Mesendoderm (in vitro differentiated cells): ENCODE data around the gene STK17A.
"Not testable (repeated sequence)": the region's sequence is repeated elsewhere in the genome, so short reads cannot be mapped to it uniquely, and the experiment has no call there.

ENCODE experiments used
- DNase-seq: peaks from one replicate; pipeline ENCODE4 v3.0.0; 2013
- H2AK5ac ChIP-seq: 2 replicates; pipeline ENCODE4 v1.6.1; 2013; ENCODE audit warnings: low read length, inconsistent platforms
- H2BK120ac ChIP-seq: 2 replicates; pipeline ENCODE4 v1.6.1; 2013; ENCODE audit warnings: low read depth, mild to moderate bottlenecking, low read length, moderate library complexity, mixed read lengths
- H2BK15ac ChIP-seq: replicated peaks from 2 replicates; pipeline ENCODE4 v1.6.1; 2013; ENCODE audit warnings: low read depth, mild to moderate bottlenecking, moderate library complexity
- H2BK5ac ChIP-seq: 2 replicates; pipeline ENCODE4 v1.6.1; 2013; ENCODE audit warnings: low read length, inconsistent platforms
- H3K18ac ChIP-seq: 2 replicates; pipeline ENCODE4 v1.6.1; 2013; ENCODE audit warnings: mild to moderate bottlenecking, low read length, mixed read lengths
- H3K23ac ChIP-seq: one replicate; pipeline ENCODE4 v1.6.1; 2013; ENCODE audit warnings: low read length
- H3K27ac ChIP-seq: 2 replicates; pipeline ENCODE4 v1.5.1; 2013; ENCODE audit warnings: low read depth, mild to moderate bottlenecking, inconsistent platforms, low read length, moderate library complexity
- H3K27me3 ChIP-seq: 2 replicates; pipeline ENCODE4 v1.6.1; 2013; ENCODE audit warnings: low read length, control low read depth, mild to moderate bottlenecking, inconsistent platforms; ENCODE audit not compliant: insufficient read depth, poor library complexity
- H3K36me3 ChIP-seq: 2 replicates; pipeline ENCODE4 v1.6.1; 2013; ENCODE audit warnings: low read length, inconsistent platforms; ENCODE audit not compliant: control insufficient read depth, insufficient read depth
- H3K4ac ChIP-seq: one replicate; pipeline ENCODE4 v1.6.1; 2013; ENCODE audit warnings: low read depth, mild to moderate bottlenecking, low read length, moderate library complexity
- H3K4me1 ChIP-seq: 2 replicates; pipeline ENCODE4 v1.6.1; 2013; ENCODE audit warnings: low read depth, low read length, inconsistent platforms; ENCODE audit not compliant: control insufficient read depth
- H3K4me2 ChIP-seq: 2 replicates; pipeline ENCODE4 v1.6.1; 2013; ENCODE audit warnings: low read length
- H3K4me3 ChIP-seq: 2 replicates; pipeline ENCODE4 v1.5.1; 2013; ENCODE audit warnings: mild to moderate bottlenecking, low read length
- H3K56ac ChIP-seq: one replicate; pipeline ENCODE4 v1.6.1; 2013; ENCODE audit warnings: low read length
- H3K79me1 ChIP-seq: 2 replicates; pipeline ENCODE4 v1.6.1; 2013; ENCODE audit warnings: low read length, inconsistent platforms
- H3K79me2 ChIP-seq: 2 replicates; pipeline ENCODE4 v1.6.1; 2013; ENCODE audit warnings: mild to moderate bottlenecking, low read length; ENCODE audit not compliant: control insufficient read depth, insufficient read depth
- H3K9ac ChIP-seq: 2 replicates; pipeline ENCODE4 v1.6.1; 2013; ENCODE audit warnings: low read length, inconsistent platforms
- H4K5ac ChIP-seq: one replicate; pipeline ENCODE4 v1.6.1; 2013; ENCODE audit warnings: low read length
- H4K8ac ChIP-seq: one replicate; pipeline ENCODE4 v1.6.1; 2013; ENCODE audit warnings: low read depth, mild to moderate bottlenecking, control low read depth, low read length, moderate library complexity
- WGBS: extraction: QIAGEN DNeasy Blood & Tissue Kit; methylation state at CpG from one replicate; pipeline ENCODE4 v1.1.7; 2013; ENCODE audit warnings: low lambda C conversion rate, missing lambda C conversion rate; ENCODE audit not compliant: insufficient coverage; ENCODE audit errors: extremely low coverage; 5-methylcytosine and 5-hydroxymethylcytosine counted together

STK17A gene

GRCh38 chr7:43570688-43571365 is 12.1 kb upstream of the STK17A start:
- Histone ChIP-seq H3K9ac (no peak overlapping the region), H2AK5ac (no peak overlapping the region), H2BK120ac (no peak overlapping the region), H3K27ac (no peak overlapping the region), H3K56ac (no peak overlapping the region), H3K4ac (no peak overlapping the region), H3K4me2 (no peak overlapping the region), H3K4me3 (no peak overlapping the region), H3K36me3 (no peaks in the 10 kb centered on the region), H4K5ac (no peak overlapping the region), H3K79me1 (no peaks in the 10 kb centered on the region), H3K18ac (no peak overlapping the region), H3K4me1 (no peaks in the 10 kb centered on the region), H4K8ac (no peak overlapping the region), H3K79me2 (no peaks in the 10 kb centered on the region), H2BK15ac (no peak overlapping the region), H3K23ac (no peak overlapping the region), H3K27me3 (no peaks in the 10 kb centered on the region), H2BK5ac (no peak overlapping the region)
- no peak for DNase-seq
- WGBS = no CpG with 5 or more reads among the region's 4 CpGs

DNA sequence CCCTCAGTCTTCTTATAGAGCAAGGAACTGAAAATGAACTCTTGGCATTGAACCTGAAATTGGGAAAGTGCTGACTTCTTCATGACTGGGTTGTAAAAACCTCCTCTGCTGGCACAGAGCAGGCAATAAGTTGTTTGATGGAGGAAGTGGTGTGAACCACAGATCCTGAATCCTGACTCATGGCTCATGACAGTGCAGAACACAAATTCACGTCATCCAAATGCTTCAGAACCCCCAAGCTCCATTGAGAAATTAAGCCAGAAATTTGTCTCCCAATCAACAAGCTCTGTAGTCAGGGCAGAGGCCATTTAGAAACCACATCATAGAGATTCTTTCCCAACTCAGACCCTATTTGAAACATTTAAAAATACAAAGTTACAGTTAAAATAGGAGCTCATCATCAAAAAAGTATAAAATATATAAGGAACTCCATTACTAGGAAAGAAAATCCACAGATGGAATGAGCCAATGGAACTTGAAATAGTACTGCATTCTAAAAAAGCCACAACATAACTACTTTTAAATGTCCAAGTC is 10.3 kb upstream of the STK17A start:
- no peak overlapping the region for H3K18ac ChIP-seq
- H3K4me3 ChIP-seq = no peak overlapping the region
- H3K27ac ChIP-seq = no peak overlapping the region
- no peak overlapping the region for H4K8ac ChIP-seq
- H3K36me3 ChIP-seq = no peaks in the 10 kb centered on the region
- H4K5ac ChIP-seq = no peak overlapping the region
- no peaks in the 10 kb centered on the region for H3K79me2 ChIP-seq
- no peak overlapping the region for H3K4me2 ChIP-seq
- H2AK5ac ChIP-seq = no peak overlapping the region
- H3K23ac ChIP-seq = no peak overlapping the region
- DNase-seq = peak; percentile 20
- H3K9ac ChIP-seq = no peak overlapping the region
- WGBS = no CpG with 5 or more reads among the region's 1 CpG
- H3K79me1 ChIP-seq = no peaks in the 10 kb centered on the region
- H3K56ac ChIP-seq = no peak overlapping the region
- H2BK15ac ChIP-seq = no peak overlapping the region
- H3K27me3 ChIP-seq = no peaks in the 10 kb centered on the region
- H2BK5ac ChIP-seq = no peak overlapping the region
- no peak overlapping the region for H2BK120ac ChIP-seq
- H3K4ac ChIP-seq = no peak overlapping the region
- H3K4me1 ChIP-seq = no peaks in the 10 kb centered on the region

GRCh38 chr7:43573832-43574231 is 9.1 kb upstream of the STK17A start:
- H3K18ac ChIP-seq, DNase-seq, H2BK120ac ChIP-seq, H3K27ac ChIP-seq, H3K4me1 ChIP-seq, H3K9ac ChIP-seq, H4K5ac ChIP-seq, H3K56ac ChIP-seq, H3K36me3 ChIP-seq, H3K79me2 ChIP-seq, H2BK5ac ChIP-seq, H3K4me2 ChIP-seq, H3K4me3 ChIP-seq, H2AK5ac ChIP-seq, H4K8ac ChIP-seq, H3K79me1 ChIP-seq, H2BK15ac ChIP-seq, H3K23ac ChIP-seq, H3K27me3 ChIP-seq, H3K4ac ChIP-seq: not testable (repeated sequence)
- WGBS = 100% methylated on average over 1 of the region's 2 CpGs

DNA sequence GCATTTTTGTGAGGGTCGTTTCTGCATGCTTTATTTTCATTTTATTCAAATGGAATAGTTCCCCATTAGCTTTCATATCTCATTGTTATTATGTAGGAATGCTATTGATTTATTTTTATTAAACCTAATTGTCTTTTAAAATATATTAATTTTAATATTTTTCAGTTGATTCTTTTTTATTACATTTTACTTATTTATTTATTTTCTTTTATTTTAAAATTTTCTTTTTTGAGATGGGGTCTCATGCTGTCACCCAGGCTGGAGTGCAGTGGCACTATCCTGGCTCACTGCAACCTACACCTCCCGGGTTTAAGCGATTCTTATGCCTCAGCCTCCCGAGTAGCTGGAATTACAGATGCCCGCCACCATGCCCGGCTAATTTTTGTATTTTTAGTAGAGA is 7.4 kb upstream of the STK17A start:
- Histone ChIP-seq H3K27ac (no peak overlapping the region), H3K9ac (no peak overlapping the region), H3K56ac (no peak overlapping the region), H3K36me3 (no peaks in the 10 kb centered on the region), H2BK5ac (no peak overlapping the region), H3K4me1 (no peaks in the 10 kb centered on the region), H3K4me3 (no peak overlapping the region), H3K79me2 (no peaks in the 10 kb centered on the region), H3K27me3 (no peaks in the 10 kb centered on the region), H4K5ac (no peak overlapping the region), H3K79me1 (no peaks in the 10 kb centered on the region), H2BK120ac (no peak overlapping the region), H2AK5ac (no peak overlapping the region), H3K4me2 (no peak overlapping the region), H3K18ac (no peak overlapping the region), H4K8ac (no peak overlapping the region), H3K23ac (no peak overlapping the region), H2BK15ac (peak overlapping the region; percentile 36), H3K4ac (no peak overlapping the region)
- DNase-seq = no peak
- WGBS = no CpG with 5 or more reads among the region's 6 CpGs

DNA sequence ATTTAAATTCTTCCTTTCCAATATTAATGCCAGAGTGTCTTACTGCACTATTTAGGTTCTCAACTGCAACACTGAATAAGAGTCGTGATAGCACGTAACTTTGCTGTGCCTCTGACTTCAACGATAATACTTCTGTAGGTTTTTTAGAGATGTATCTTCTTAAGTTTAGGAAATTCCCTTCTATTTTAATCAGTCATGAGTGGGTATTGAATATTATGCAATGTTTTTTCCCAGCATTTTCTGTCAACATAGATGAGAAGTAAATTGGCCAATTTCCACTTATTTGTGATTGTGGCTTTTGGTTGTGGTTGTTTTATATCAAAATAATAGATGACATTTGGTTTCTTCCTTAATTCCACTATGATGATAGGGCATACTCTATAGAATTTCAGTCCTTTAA is 6.7 kb upstream of the STK17A start:
- H3K4me3 ChIP-seq = no peak overlapping the region
- H3K18ac ChIP-seq = no peak overlapping the region
- H2BK5ac ChIP-seq = no peak overlapping the region
- H3K4ac ChIP-seq = no peak overlapping the region
- no peaks in the 10 kb centered on the region for H3K79me2 ChIP-seq
- no peak overlapping the region for H2BK15ac ChIP-seq
- H3K4me2 ChIP-seq = no peak overlapping the region
- no peaks in the 10 kb centered on the region for H3K79me1 ChIP-seq
- H4K8ac ChIP-seq = no peak overlapping the region
- no peak overlapping the region for H3K9ac ChIP-seq
- WGBS = no CpG with 5 or more reads among the region's 3 CpGs
- no peak overlapping the region for H3K27ac ChIP-seq
- H2AK5ac ChIP-seq = no peak overlapping the region
- no peaks in the 10 kb centered on the region for H3K4me1 ChIP-seq
- no peak overlapping the region for H3K23ac ChIP-seq
- no peak overlapping the region for H4K5ac ChIP-seq
- H3K27me3 ChIP-seq = no peaks in the 10 kb centered on the region
- H3K56ac ChIP-seq = no peak overlapping the region
- H2BK120ac ChIP-seq = no peak overlapping the region
- DNase-seq = no peak
- H3K36me3 ChIP-seq = no peaks in the 10 kb centered on the region

DNA sequence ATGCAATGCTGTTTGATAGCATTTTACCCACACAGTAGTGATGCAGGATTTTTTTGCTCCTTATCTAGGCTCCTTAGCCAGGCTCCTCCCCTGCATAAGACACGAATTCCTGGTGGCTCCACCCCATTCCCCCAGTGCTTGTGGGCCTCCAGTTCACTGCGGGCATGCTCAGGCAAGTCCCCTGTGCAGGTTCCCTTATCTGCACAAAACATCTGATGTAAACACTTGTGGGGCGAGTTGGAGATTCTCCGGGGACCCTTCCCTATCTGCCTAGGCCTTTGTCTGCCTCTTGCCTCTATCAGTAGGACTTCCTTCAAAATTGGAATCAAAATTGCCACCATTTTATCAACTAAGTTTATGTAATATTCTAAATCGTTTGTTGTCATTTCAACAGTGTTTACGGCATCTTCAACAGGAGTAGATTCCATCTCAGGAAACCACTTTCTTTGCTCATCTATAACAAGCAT is 5.4 kb upstream of the STK17A start:
- Histone ChIP-seq H3K9ac (no peak overlapping the region), H2BK5ac (no peak overlapping the region), H3K4ac (peak overlapping the region; percentile 27), H3K79me1 (no peaks in the 10 kb centered on the region), H3K36me3 (no peaks in the 10 kb centered on the region), H2BK15ac (no peak overlapping the region), H3K79me2 (no peaks in the 10 kb centered on the region), H3K4me3 (no peak overlapping the region), H3K23ac (no peak overlapping the region), H2BK120ac (no peak overlapping the region), H3K4me2 (no peak overlapping the region), H4K5ac (no peak overlapping the region), H4K8ac (no peak overlapping the region), H3K27ac (no peak overlapping the region), H3K18ac (no peak overlapping the region), H3K56ac (no peak overlapping the region), H2AK5ac (no peak overlapping the region), H3K27me3 (no peaks in the 10 kb centered on the region), H3K4me1 (no peaks in the 10 kb centered on the region)
- no CpG with 5 or more reads among the region's 6 CpGs for WGBS
- DNase-seq = peak; percentile 69
